Non-pigmented ciliary epithelial cell (primary cell): ENCODE measurements around the gene RAB38.
A peak's percentile ranks its signal among the peaks of the same experiment; 100 is the strongest.

ENCODE experiments used
- DNase-seq: peaks from one replicate; pipeline ENCODE4 v3.0.0-alpha.2; 2010; ENCODE audit warnings: low read depth

Gene RAB38

GRCh38 chr11:88103337-88104206, 71.7 kb downstream of the RAB38 start:
- peak; percentile 9 for DNase-seq

- no peak for DNase-seq
These were observed 72.7 kb downstream of the RAB38 start for GRCh38 chr11:88102598-88102934.

GRCh38 chr11:88101881-88102597, 73.2 kb downstream of the RAB38 start:
- DNase-seq: no peak

- DNase-seq: no peak
These were observed 75.1 kb downstream of the RAB38 start for GRCh38 chr11:88100151-88100550.

GRCh38 chr11:88098289-88098688, 77.0 kb downstream of the RAB38 start:
- no peak for DNase-seq

GRCh38 chr11:88089134-88089533, 86.1 kb downstream of the RAB38 start:
- DNase-seq: no peak

DNA sequence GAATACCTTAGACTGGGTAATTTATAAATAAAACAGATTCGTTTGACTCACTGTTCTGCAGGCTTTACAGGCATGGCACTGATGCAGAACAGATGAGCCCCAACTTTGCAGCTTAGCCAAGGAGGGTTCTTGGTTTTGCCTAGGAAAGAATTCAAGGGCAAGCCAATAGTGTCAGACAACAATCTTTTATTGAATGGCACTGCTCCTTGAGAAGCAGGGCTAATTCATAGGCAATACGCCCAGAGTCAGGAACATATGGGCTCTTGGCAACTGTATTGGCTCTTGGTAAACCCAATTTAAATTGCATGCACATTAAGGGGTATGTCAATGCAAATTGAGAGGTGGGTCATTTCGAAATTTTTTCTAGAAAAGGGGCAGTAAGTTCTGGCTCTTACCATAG, 87.9 kb downstream of the RAB38 start:
- no peak for DNase-seq

DNA sequence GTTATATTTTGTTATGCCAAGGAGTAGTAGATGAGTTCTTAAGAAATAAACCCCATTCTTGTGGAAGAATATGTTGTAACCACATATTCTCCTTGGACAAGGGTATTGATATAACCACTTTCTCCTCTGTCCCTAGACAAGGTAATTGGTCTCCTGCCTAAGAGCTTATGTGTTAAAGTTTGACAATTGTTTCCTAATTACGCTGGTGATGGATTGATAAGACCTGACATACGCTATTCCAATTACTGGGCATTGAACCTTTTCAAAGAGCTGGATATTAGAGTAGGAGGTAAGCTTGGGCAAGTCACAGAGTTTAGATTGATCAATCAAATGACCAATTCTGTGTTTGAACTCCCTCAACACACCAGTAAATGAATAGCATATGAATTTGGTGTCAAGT, 88.9 kb downstream of the RAB38 start:
- no peak for DNase-seq

DNA sequence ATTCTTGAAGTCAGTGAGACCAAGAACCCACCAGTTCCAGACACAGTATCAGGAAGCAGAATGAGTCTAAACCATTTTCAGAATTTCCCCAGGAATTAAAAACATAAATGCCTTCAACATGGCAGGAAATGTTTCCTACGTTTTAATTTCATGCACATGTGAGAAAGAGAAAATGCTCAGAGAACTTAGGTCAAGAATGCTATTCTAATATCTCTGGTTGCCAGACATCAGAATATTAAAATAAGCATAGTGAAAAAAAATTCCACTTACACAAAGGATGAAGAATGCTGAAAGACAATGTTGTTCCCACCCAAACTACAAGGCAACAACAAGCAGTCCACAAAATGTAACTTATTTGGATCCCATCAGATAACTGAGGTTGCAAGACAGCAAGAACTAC, 104.8 kb downstream of the RAB38 start:
- DNase-seq: no peak

GRCh38 chr11:88068848-88069554, 106.2 kb downstream of the RAB38 start:
- DNase-seq: no peak

GRCh38 chr11:88066090-88066489, 109.2 kb downstream of the RAB38 start:
- no peak for DNase-seq

DNA sequence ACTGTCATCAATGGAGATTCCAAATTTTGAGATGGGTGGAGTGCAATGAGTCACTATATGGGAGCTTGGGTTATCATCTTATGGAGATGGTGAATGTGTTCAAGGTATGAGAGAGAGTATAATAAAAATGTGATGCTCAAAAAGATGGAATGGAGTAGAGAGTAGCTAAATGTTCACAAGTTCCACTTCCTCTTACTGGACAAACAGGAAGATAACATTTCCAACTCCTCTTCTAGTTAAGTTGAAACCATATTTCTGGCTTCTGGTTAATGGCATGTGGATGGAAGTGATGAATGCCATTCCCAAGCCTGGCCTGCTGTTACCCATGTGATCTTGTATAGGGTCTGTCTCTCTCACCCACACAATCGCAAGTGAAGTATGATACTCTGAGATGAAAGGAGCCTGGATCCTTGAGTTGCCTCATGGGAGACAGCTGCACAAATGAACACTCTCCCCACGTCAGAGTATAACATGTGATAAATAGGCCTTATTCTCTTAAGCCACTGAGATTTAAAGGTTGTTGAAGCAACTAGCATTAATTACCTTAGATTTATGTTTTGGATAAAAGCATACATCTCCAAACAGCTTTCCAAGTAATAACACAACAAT, 111.0 kb downstream of the RAB38 start:
- no peak for DNase-seq
